ENCODE measurements around the gene DLST. TPM values are rescaled to one million over a fixed set of nuclear protein-coding genes. Genes with fewer than 3 reads are reported as not detected.

The DLST gene
- total RNA-seq, 1 donor, result 62.6 TPM

DNA sequence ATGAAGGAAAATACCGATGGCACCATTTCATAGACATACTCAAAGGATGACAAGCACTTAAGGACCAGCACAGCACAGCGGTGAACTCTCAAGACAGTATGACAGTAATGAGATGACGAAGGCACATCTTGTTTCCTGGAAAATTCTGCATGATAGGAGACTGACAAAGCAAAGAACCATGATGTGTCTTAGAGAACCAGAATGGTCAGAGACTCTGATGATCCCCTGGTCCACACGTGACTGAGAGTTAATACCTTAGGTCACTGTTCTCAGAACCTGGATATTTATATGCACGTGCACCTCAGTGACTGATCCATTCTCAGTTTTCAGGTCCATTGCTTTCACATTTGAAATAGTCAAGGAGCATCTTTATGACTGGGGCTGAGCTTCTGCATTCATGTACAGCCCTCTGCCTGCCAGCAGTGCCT, 41.1 kb upstream of the DLST start:
- TF ChIP-seq, protein P1, sequence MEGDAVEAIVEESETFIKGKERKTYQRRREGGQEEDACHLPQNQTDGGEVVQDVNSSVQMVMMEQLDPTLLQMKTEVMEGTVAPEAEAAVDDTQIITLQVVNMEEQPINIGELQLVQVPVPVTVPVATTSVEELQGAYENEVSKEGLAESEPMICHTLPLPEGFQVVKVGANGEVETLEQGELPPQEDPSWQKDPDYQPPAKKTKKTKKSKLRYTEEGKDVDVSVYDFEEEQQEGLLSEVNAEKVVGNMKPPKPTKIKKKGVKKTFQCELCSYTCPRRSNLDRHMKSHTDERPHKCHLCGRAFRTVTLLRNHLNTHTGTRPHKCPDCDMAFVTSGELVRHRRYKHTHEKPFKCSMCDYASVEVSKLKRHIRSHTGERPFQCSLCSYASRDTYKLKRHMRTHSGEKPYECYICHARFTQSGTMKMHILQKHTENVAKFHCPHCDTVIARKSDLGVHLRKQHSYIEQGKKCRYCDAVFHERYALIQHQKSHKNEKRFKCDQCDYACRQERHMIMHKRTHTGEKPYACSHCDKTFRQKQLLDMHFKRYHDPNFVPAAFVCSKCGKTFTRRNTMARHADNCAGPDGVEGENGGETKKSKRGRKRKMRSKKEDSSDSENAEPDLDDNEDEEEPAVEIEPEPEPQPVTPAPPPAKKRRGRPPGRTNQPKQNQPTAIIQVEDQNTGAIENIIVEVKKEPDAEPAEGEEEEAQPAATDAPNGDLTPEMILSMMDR (IDR thresholded peaks at IDR 0.05; ENCODE audit: insufficient read depth, low read depth, low read length), result no peak
- no peak overlapping the region for H3K4me3 ChIP-seq (ENCODE audit: low read depth, low read length)
- DNase-seq (ENCODE audit: low read depth), result no peak

DNA sequence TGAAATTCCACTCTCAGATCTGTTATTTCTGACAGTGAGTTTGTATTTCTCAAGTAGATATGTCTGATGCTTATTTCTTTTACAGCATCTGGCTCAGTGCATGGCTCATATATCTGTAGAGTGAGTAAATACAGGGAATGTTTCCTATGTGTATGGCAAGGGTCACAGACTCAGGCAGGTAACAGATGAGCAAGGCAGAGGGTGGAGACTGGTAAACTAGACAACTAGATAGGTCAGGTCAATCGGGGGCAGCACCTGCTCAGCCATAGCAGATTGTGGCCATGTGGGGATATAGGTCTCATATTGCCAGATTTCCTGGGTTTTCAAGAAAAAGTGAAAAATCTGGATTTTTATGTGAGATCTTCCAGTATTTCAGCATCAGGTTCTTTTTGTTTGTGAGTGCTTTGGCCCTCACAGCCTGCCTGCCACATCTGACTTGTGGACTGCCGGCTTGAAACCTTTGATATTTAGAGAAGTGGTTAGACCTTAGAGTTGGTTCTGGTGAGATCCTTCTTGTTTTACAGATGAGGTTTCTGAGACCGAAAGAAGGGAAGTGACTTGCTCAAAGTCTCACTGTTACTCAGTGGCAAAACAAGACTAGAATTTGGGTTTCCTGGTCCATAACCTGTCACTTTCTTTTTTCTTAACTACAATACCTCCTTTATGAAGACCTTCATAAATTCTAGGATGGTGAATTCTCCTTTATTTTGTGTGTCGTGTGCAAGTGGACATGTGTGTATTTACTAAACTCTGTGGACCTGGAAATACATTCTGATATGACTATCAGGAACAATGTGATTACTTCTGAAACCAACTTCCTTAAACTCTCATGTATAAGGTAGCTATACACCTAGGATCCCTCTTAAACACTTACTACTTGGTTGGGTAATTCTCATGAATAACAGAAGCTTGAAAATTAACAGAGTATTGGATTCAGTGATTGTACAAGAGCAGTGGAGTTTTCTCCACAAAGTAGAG, 40.2 kb upstream of the DLST start:
- TF ChIP-seq, protein P1 (IDR thresholded peaks at IDR 0.05; ENCODE audit: insufficient read depth, low read depth, low read length), result no peak
- no peak overlapping the region for H3K4me3 ChIP-seq (ENCODE audit: low read depth, low read length)
- no peak for DNase-seq (ENCODE audit: low read depth)

DNA sequence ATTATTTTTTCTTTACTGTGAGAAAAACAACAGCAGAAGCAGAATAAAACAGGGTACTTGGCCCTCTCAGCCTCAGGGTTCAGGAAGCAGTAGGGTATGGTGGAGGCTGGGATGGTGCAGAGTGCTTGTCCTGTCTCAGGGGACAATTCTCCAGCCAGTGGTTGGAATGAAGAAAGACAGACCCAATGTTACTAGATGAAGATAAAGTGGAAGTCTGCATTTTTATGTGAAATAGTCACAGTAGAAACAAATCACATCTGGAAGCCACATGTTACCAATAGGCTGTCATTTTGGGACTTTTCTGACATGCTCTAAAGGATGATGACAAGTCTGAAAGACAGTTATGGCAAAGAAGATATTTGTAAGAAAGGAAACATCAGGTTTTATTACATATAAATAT, 38.1 kb upstream of the DLST start:
- TF ChIP-seq, protein P1 (IDR thresholded peaks at IDR 0.05; ENCODE audit: insufficient read depth, low read depth, low read length), result peak; percentile 17
- no peak overlapping the region for H3K4me3 ChIP-seq (ENCODE audit: low read depth, low read length)
- peak; percentile 73 for DNase-seq (ENCODE audit: low read depth)

DNA sequence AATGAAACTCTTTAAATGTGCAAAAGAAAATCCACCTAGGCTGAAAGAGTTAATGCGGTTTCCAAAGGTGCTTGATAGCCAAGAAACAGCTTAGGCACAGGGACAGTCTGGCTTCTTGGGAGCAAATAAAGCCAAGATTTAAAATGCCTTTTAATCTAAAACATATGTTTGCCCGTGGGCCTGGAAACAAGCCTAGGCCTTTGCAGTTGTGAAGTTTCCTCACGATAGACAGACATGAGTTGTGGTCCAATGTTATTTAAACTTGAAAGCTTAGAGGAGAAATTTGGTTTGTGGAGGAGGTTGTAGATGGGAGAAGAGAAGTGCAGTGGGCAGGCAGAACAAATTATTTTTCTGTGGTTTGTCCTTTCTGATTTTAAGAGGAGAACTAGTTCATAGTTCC, 35.5 kb upstream of the DLST start:
- H3K4me3 ChIP-seq (ENCODE audit: low read depth, low read length), result no peak overlapping the region
- TF ChIP-seq, protein P1 (IDR thresholded peaks at IDR 0.05; ENCODE audit: insufficient read depth, low read depth, low read length), result no peak
- peak; percentile 77 for DNase-seq (ENCODE audit: low read depth)

DNA sequence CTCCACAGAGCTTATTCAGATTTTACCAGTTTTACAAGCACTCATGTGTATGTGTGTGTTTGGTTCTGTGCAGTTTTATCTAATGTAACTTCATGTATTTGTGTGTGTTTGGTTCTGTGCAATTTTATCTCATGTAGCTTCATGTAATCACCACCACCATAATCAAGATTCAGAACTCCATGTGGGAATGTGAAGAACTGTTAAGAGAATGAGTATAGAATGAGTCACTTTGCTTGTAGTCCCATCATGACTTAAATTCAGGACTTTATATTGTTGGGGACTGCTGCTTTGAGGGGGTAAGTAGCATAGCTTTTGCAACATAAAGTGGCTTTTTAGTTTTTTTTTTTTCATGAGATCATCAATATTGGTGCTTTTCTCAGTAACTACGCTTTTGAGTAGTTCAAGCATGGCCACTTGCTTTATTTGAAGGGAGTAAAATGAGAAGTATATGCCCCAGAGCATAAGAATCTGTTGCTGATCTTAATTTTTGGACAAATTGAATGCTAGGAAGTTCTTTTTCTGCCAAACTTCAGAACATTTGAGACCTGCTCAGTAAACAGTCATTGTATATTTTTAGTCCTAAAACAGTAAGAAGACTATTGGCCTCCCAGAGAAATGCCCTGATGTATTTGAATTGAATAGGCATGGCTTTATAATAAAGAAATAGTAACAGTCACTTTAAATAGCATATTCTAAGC, 34.6 kb upstream of the DLST start:
- TF ChIP-seq, protein P1 (IDR thresholded peaks at IDR 0.05; ENCODE audit: insufficient read depth, low read depth, low read length), result no peak
- peak; percentile 34 for DNase-seq (ENCODE audit: low read depth)
- no peak overlapping the region for H3K4me3 ChIP-seq (ENCODE audit: low read depth, low read length)

DNA sequence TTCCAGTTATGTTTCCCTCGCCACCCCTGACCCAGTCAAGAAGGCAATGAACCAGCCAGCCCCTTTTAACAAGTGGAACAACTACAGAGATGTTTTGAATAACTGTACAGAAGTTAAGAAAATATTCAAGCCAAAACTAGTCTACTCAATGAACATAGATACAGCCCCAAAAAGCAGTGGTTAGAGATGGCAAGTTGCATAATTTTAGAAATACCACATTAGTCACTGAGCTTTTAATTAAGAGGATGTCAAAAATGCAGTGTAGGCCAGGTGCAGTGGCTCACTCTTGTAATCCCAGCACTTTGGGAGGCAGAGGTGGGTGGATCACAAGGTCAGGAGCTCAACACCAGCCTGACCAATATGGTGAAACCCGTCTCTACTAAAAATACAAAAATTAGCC, 32.9 kb upstream of the DLST start:
- TF ChIP-seq, protein P1 (IDR thresholded peaks at IDR 0.05; ENCODE audit: insufficient read depth, low read depth, low read length), result no peak
- DNase-seq (ENCODE audit: low read depth), result peak; percentile 36

More for the DNA sequence above, 32.9 kb upstream of the DLST start:
- no peak overlapping the region for H3K4me3 ChIP-seq (ENCODE audit: low read depth, low read length)
